HG03342 (cell line): ENCODE results near the gene GLB1L3.
A peak's percentile ranks its signal among the peaks of the same experiment; 100 is the strongest.
"Not testable (repeated sequence)": the region's sequence is repeated elsewhere in the genome, so short reads cannot be mapped to it uniquely, and the experiment has no call there.

Source experiments
- ATAC-seq: cut with Tn5 transposase; IDR thresholded peaks from one replicate; pipeline ENCODE4 v1.9.1; 2021; ENCODE audit warnings: mild to moderate bottlenecking, moderate library complexity; ENCODE audit not compliant: unreplicated experiment

GLB1L3 gene

GRCh38 chr11:134273317-134273712 lies 2.9 kb upstream of the GLB1L3 start:
- no peak for ATAC-seq

GRCh38 chr11:134275188-134275533 lies 1.0 kb upstream of the GLB1L3 start:
- no peak for ATAC-seq

GRCh38 chr11:134276396-134277182 lies 410 bp downstream of the GLB1L3 start:
- peak; percentile 18 for ATAC-seq

GRCh38 chr11:134277183-134278001 lies 1.2 kb downstream of the GLB1L3 start:
- ATAC-seq: no peak

GRCh38 chr11:134278356-134278755 lies 2.2 kb downstream of the GLB1L3 start:
- ATAC-seq: no peak

DNA sequence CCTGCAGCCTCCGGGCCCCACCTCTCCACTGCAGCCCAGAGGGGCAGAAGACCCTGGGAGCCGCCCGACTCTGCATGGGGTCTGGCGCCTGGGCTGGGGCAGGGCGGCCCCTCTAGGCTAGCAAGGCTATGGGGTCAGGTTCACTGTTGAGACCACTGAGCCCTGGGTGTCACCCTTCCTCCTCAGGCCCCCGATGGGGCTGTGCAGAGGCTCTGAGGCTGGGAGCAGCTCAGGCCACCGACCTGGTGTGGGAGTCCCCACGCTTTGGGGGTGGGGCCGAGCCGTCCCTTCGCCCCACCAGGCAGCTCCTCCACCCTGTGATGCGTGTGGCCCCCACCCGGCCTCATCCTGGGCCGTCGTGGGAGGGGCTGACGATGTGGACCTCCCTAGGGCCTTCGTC lies 5.5 kb downstream of the GLB1L3 start:
- ATAC-seq: not testable (repeated sequence)

- no peak for ATAC-seq
These were observed 6.2 kb downstream of the GLB1L3 start for GRCh38 chr11:134282121-134283045.

DNA sequence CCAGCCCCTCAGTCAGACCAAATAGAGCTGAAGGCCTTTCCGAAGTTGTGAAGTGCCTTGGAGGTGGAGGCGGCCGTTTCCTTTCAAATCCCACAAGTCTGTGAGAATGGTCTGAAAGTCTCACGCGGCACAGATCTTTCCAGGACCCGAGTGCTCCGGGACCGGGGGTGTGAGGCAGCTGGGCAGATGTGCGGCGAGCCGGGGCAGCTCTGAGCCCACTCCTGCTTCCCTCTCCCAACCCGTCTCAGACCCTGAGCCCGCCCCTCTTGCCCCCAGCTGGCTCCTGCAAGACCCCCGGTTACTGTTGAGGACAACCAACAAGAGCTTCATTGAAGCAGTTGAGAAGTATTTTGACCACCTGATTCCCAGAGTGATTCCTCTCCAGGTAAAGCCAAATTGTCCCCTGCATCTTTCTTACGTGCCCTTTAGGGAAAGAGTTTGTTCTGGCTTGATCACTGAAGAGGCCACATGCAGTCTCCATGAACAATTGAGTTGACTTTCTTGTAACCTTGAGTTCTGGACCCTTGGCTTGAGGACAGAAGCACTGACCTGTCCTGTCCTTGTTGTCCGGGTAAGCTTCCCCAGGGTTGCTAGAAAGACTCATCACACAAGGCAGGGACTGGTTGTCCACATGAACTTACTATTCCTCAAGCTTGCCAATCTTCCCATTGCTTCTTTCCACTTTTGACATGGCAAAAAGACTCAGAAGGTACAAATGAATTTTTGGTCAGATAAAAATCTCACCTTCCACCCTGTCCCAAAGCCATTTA lies 7.5 kb downstream of the GLB1L3 start:
- no peak for ATAC-seq

GRCh38 chr11:134284349-134284748 lies 8.2 kb downstream of the GLB1L3 start:
- not testable (repeated sequence) for ATAC-seq

GRCh38 chr11:134287561-134287960 lies 11.4 kb downstream of the GLB1L3 start:
- no peak for ATAC-seq

DNA sequence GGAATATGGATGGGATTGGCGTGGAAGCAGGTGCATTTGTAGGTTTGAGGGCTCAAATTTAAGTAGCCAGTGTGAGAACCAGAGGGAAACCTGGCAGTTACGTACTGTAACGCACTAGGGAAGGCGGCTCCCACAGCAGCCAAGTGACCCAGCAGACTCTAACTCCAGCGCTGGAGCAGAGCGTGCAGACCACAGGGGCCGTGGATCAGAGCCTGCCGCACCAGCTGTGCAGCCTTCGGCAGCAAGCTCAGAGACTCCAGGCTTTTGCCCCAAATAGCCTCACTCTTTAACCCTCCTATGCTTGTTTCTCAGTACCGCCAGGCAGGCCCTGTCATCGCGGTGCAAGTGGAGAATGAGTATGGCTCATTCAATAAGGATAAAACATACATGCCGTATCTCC lies 12.3 kb downstream of the GLB1L3 start:
- no peak for ATAC-seq

GRCh38 chr11:134289167-134289566 lies 13.0 kb downstream of the GLB1L3 start:
- no peak for ATAC-seq

DNA sequence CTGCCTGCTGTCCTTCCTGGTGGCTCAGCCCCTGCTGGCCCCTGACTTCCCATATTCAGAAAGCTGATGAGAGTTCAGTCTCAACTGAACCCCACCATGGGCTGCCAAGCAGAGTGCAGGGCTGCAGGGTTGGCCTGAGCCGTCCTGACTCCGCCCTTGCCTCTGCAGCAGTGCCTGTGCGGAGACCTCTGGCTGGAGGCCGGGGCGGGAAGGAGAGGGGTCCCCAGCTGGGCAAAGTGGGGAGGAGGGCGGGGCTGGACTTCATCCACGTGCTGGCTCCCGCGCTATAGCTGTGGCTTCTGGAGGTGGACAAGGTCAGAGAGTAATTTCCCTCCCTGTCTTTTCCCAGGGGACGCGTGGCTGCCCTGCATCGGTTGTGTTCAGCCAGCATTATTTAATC lies 13.6 kb downstream of the GLB1L3 start:
- no peak for ATAC-seq

DNA sequence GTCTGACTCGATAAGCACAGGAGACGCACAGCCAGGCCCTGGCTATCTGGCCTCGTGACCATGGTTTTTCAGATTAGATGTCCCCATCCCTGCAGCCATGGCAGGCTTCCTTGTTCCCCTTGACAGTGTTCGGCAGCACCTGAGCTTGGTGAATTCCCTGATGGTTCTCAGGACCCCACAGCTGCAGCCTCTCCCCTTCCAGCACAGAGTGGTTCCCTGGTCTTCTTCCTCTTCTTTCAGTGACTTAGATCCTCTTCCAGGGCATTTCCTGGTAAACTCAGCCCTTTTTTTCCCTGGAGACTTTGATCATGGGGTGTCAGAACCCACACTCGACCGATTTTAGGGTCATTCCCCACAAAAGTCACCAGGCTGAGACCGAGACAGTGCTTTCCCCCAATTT lies 14.5 kb downstream of the GLB1L3 start:
- ATAC-seq: no peak

DNA sequence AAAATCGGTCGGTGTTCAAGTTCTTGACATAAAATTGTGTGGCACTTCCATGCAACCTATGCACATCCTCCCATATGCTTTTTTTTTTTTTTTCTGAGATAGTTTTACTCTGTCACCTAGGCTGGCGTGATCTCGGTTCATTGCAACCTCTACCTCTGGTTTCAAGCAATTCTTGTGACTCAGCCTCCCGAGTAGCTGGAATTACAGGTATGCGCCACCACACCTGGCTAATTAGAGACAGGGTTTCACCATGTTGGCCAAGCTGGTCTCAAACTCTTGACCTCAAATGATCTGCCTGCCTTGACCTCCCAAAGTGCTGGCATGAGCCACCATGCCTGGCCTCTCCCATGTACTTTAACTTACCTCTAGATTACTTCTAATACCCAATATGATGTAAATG lies 15.0 kb downstream of the GLB1L3 start:
- no peak for ATAC-seq

GRCh38 chr11:134292661-134293060 lies 16.5 kb downstream of the GLB1L3 start:
- no peak for ATAC-seq

GRCh38 chr11:134293119-134294113 lies 17.2 kb downstream of the GLB1L3 start:
- ATAC-seq: no peak

DNA sequence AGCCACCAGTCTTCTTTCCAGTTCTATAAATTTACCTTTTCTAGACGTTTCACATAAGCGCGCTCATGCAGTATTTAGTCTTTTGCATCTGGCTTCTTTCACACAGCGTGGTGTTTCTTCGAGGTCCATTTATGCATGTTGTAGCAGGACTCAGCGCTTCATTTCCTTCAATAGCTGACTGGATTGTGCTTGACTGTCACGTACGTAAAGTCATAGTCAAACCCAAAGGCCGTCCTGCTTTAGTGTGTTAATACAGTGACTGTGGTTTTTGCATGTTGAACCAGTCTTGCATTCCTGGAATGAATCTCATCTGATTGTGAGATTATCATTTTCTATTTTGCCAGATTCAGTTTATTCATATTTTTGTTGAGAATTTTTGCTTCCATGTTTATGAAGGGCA lies 18.5 kb downstream of the GLB1L3 start:
- no peak for ATAC-seq

GRCh38 chr11:134312223-134312622 lies 36.0 kb downstream of the GLB1L3 start:
- no peak for ATAC-seq
